AG04450 (cell line): ENCODE results near the gene ABI1. TPM values are rescaled to one million over a fixed set of nuclear protein-coding genes. Genes with fewer than 3 reads are reported as not detected.

ENCODE experiments used
- CTCF ChIA-PET: fragments of 300-600, 350-600 bp; formaldehyde crosslinking; extraction: SDS; loops from one replicate; lab custom pipeline; 2022; ENCODE audit warnings: antibody characterized with exemption, inconsistent platforms; lab: Charles Lee
- POLR2A ChIA-PET: fragments of 350-600 bp; formaldehyde crosslinking; extraction: SDS; loops from one replicate; lab custom pipeline; 2021; ENCODE audit warnings: antibody characterized with exemption, inconsistent platforms; lab: Yijun Ruan, JAX
- DNase-seq: peaks from one replicate; pipeline ENCODE4 v3.0.0-alpha.2; 2011; ENCODE audit warnings: low read depth, low spot score
- H3K27ac ChIP-seq: one replicate; pipeline ENCODE4 v1.5.1; 2012; ENCODE audit warnings: low read depth, low read length, control low read depth
- H3K27me3 ChIP-seq: one replicate; pipeline ENCODE4 v1.6.0; 2012; ENCODE audit warnings: low read length; ENCODE audit not compliant: control insufficient read depth, insufficient read depth
- H3K4me3 ChIP-seq: 2 replicates; pipeline ENCODE4 v1.5.1; 2011; ENCODE audit warnings: mild to moderate bottlenecking, low read depth, low read length, control low read depth
- H3K9me3 ChIP-seq: 2 replicates; pipeline ENCODE4 v1.5.1; 2012; ENCODE audit warnings: low read length; ENCODE audit not compliant: control insufficient read depth, insufficient read depth
- CTCF ChIP-seq: IDR thresholded peaks from 2 replicates; pipeline ENCODE4 v1.5.1; 2011; ENCODE audit warnings: low read depth, low read length, control low read depth, inconsistent platforms
- polyA plus RNA-seq: library from polyadenylated mRNA; depleted of rRNA; stranded (reverse); fragments of >200 nt; gene quantifications from 2 replicates; pipeline ENCODE4 v1.2.3, GENCODE V29; 2011

ABI1 gene
- polyA plus RNA-seq, 1 experiment = 64.2 TPM

DNA sequence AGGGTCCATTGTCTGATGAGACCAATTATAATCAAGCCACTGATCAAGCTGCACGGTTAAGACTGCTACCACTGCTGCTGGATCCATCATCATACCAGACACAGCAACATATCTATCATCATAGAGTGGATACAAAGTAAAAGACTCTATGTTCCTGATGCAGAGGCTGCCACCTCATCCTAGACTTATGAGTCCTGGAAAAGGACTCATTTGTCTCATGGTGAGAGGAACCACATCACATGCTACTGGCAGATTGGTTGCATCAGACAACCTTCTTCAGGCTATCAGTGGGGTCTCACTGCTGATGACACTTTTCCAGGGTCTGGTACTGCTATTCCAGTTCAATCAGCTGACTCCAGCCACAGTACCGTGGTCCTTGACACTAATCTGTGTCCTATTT lies 79.0 kb downstream of the ABI1 start:
- Histone ChIP-seq H3K27me3 (no peaks in the 10 kb centered on the region), H3K9me3 (no peaks in the 10 kb centered on the region), H3K4me3 (no peak overlapping the region), H3K27ac (no peak overlapping the region)
- no peak for DNase-seq
- CTCF ChIA-PET = interaction anchor here (1.1 kb wide), 2 partner anchors 11 to 101 kb away, joined by 3 to 5 read pairs; no protein-coding TSS in a partner anchor
- TF ChIP-seq CTCF = no peak
- POLR2A ChIA-PET = no interaction called here

DNA sequence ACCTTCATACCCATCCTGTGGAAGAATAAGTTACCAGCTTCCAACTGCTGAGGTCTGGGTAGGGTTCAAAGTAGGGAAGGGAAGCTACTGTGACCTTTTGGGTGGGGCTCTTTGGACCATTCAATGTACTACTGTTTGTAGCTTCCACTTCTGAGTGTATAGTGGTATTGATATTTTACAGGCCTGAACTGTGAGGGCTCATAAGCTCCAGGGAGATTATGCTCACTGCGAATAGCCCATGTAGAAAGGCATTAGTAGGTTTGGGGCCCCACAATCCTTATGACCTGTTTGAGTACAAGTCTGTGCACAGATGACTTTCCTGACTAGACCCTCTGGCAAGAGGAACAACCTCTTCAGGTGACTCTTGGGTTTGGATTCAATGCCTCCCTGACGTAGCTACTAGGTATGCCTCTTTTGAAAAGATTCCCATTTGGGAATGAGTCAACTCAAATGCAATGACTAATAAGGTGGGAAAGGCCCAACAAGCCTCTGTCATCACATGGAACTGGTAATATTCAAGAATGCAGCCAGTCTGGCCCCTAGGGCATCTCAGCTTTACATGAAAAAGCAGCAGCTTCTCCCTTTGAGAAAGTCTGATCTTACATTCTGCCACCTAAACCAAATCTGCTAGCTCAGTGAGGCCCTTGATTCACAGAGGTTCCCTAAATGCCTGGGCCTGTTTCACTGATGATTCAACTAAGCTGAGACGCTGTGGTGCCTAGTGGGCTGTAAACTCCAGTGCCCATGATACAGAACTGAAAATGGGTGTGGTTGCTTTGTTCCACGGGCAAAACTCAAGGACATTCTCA lies 79.8 kb downstream of the ABI1 start:
- Histone ChIP-seq H3K27ac (peak overlapping the region; percentile 81), H3K9me3 (no peaks in the 10 kb centered on the region), H3K27me3 (no peaks in the 10 kb centered on the region), H3K4me3 (no peak overlapping the region)
- ChIA-PET POLR2A (no interaction called here), CTCF (interaction anchor here (0.6 to 1.4 kb wide), 5 partner anchors 10 to 1597 kb away, joined by 3 to 5 read pairs (median 3); partner anchors contain the start of gene ABI1)
- DNase-seq = peak; percentile 54
- no peak for TF ChIP-seq CTCF

DNA sequence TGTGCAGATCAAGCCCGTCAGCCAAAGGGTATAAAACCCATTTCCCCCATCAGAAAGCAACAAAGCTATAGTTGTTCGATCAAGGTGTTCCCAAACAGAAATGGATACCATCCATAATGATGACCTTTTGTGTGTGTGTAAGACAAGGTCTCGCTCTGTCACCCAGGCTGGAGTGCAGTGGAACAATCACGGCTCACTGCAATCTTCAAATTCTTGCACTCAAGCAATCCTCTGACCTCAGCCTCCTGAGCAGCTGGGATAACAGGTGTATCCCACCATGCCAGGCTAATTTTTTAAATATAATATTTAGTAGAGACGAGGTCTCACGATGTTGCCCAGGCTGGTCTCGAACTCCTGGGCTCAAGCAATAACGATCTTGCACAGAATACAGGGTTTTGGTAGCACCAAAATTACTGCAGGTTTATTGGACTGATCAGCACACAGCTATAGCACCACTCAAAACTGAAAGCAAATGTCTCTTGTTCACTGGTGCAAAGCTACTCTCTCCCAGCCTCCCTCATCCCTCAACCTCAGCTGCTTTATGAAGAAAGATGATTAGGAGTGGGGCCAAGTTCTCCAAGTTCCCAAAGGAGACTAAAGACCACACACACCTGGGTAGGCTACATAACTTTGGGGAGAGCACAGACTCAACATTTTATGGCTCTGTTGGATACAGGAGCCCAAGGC lies 80.5 kb downstream of the ABI1 start:
- TF ChIP-seq CTCF = no peak
- ChIA-PET CTCF (interaction anchor here (0.6 to 1.4 kb wide), 4 partner anchors 10 to 1598 kb away, joined by 3 to 5 read pairs (median 4); partner anchors contain the start of gene ABI1), POLR2A (no interaction called here)
- no peak overlapping the region for H3K4me3 ChIP-seq
- H3K27ac ChIP-seq = peak overlapping the region; percentile 53
- no peak for DNase-seq
- no peaks in the 10 kb centered on the region for H3K27me3 ChIP-seq
- H3K9me3 ChIP-seq = no peaks in the 10 kb centered on the region

DNA sequence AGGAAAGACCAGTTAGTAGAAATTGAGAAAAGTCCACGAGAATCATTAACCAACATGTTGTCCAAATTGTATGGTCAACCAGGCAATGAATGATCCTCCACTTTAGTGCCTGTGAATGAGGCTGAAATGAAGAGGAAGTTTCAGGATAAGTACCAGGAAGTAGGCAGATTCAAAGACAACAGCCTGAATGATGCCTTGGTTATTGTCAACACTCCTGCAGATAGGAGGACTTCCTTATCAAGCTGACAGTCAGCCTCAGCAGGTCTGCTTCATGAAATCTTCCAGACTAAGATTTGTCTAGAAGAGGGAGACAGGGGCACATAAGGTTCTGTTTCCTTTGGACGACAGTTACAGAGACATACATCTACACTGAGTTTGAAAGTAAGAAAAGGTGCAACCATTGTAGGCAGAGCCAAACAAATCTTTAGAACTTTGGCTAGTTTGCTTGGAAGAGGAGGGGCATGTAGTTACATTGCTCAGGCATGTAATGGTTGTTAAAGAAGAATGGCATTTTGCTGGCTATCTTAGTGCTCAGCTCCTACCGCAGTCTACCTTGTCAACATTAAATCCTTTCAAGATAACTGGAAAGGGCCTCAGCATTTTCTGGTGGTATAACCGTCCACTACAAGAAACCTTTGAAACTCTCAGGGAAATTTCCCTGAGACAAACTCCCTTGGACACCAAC lies 81.4 kb downstream of the ABI1 start:
- Histone ChIP-seq H3K9me3 (no peaks in the 10 kb centered on the region), H3K27me3 (no peaks in the 10 kb centered on the region), H3K27ac (no peak overlapping the region), H3K4me3 (no peak overlapping the region)
- no peak for DNase-seq
- no peak for TF ChIP-seq CTCF
- ChIA-PET POLR2A (no interaction called here), CTCF (interaction anchor here (1.3 kb wide), 1 partner anchor 53 kb away, joined by 4 read pairs; no protein-coding TSS in a partner anchor)
